SIG-M5 treated with dmso at 0.1 percent for 504 hours (cell line): ENCODE results near the gene AP2A1.

ENCODE experiments used
- DNase-seq: peaks from one replicate; lab custom pipeline; 2025; ENCODE audit not compliant: unreplicated experiment; lab: John Stamatoyannopoulos, UW

AP2A1 gene

GRCh38 chr19:49766007-49766929 lies 533 bp upstream of the AP2A1 start:
- DNase-seq = peak; percentile 100

GRCh38 chr19:49767381-49767780 lies 580 bp downstream of the AP2A1 start:
- DNase-seq = no peak

- DNase-seq = no peak
These were observed 1.3 kb downstream of the AP2A1 start for GRCh38 chr19:49767967-49768581.

GRCh38 chr19:49770529-49770928 lies 3.7 kb downstream of the AP2A1 start:
- DNase-seq = no peak

- no peak for DNase-seq
These were observed 4.9 kb downstream of the AP2A1 start for GRCh38 chr19:49771674-49772139.

GRCh38 chr19:49772850-49773432 lies 6.1 kb downstream of the AP2A1 start:
- DNase-seq = no peak

GRCh38 chr19:49773663-49774350 lies 7.0 kb downstream of the AP2A1 start:
- DNase-seq = no peak

- no peak for DNase-seq
These were observed 8.2 kb downstream of the AP2A1 start for GRCh38 chr19:49774969-49775368.

GRCh38 chr19:49775742-49776370 lies 9.1 kb downstream of the AP2A1 start:
- no peak for DNase-seq

GRCh38 chr19:49776371-49776764 lies 9.6 kb downstream of the AP2A1 start:
- DNase-seq = no peak

GRCh38 chr19:49779731-49780555 lies 13.1 kb downstream of the AP2A1 start:
- DNase-seq = peak; percentile 81

- no peak for DNase-seq
These were observed 14.1 kb downstream of the AP2A1 start for GRCh38 chr19:49780861-49781260.

GRCh38 chr19:49781394-49781793 lies 14.6 kb downstream of the AP2A1 start:
- DNase-seq = no peak

GRCh38 chr19:49782515-49782914 lies 15.7 kb downstream of the AP2A1 start:
- no peak for DNase-seq

- no peak for DNase-seq
These were observed 19.6 kb downstream of the AP2A1 start for GRCh38 chr19:49786376-49786820.

GRCh38 chr19:49787746-49788145 lies 20.9 kb downstream of the AP2A1 start:
- no peak for DNase-seq

- DNase-seq = no peak
These were observed 22.1 kb downstream of the AP2A1 start for GRCh38 chr19:49788857-49789256.

- no peak for DNase-seq
These were observed 24.1 kb downstream of the AP2A1 start for GRCh38 chr19:49790866-49791265.

- DNase-seq = no peak
These were observed 25.1 kb downstream of the AP2A1 start for GRCh38 chr19:49791776-49792445.
